H1 (cell line): ENCODE measurements around the gene USP53. TPM values are rescaled to one million over a fixed set of nuclear protein-coding genes. Genes with fewer than 3 reads are reported as not detected.

Experiments
- CTCF ChIA-PET: fragments of 300-600 bp; sonication (Branson Sonifier 250); formaldehyde crosslinking; loops from one replicate; lab custom pipeline; 2021; ENCODE audit not compliant: partially characterized antibody; lab: Charles Lee
- POLR2A ChIA-PET: fragments of 300-600 bp; sonication (Branson Sonifier 250); formaldehyde crosslinking; loops from one replicate; lab custom pipeline; 2021; ENCODE audit warnings: inconsistent platforms; ENCODE audit not compliant: partially characterized antibody; lab: Charles Lee
- DNase-seq, 2 experiments: peaks; one replicate each; pipeline versions ENCODE4 v3.0.0 to v3.0.0-alpha.2; 2010 to 2022; ENCODE audit warnings: low spot score in 2 of 2, low read depth in 1 of 2, mixed read lengths in 1 of 2
- FAIRE-seq: peaks from 2 replicates; lab custom pipeline; 2011; peaks lifted over from hg19 to GRCh38; lab: Jason Lieb, UNC
- H2AFZ ChIP-seq: 2 replicates; pipeline ENCODE4 v1.8.1; 2012; ENCODE audit warnings: low read length, inconsistent platforms
- H2AK5ac ChIP-seq: 2 replicates; pipeline ENCODE4 v1.6.1; 2013; ENCODE audit warnings: low read depth, low read length
- H2BK120ac ChIP-seq: replicated peaks from 2 replicates; pipeline ENCODE3; 2013; ENCODE audit warnings: low read depth, low read length, inconsistent platforms
- H2BK12ac ChIP-seq: 2 replicates; pipeline ENCODE4 v1.6.1; 2013; ENCODE audit warnings: low read depth, low read length
- H2BK15ac ChIP-seq: 2 replicates; pipeline ENCODE4 v1.6.1; 2013; ENCODE audit warnings: low read length
- H2BK20ac ChIP-seq: 2 replicates; pipeline ENCODE4 v1.6.1; 2013; ENCODE audit warnings: low read length
- H2BK5ac ChIP-seq: 2 replicates; pipeline ENCODE4 v1.6.1; 2013; ENCODE audit warnings: low read depth, low read length
- H3K14ac ChIP-seq: 2 replicates; pipeline ENCODE4 v1.6.1; 2013; ENCODE audit warnings: inconsistent platforms; ENCODE audit not compliant: insufficient read length
- H3K18ac ChIP-seq: 2 replicates; pipeline ENCODE4 v1.6.1; 2013; ENCODE audit warnings: low read length; ENCODE audit errors: extremely low read depth
- H3K23ac ChIP-seq: 2 replicates; pipeline ENCODE4 v1.6.1; 2013; ENCODE audit warnings: inconsistent platforms; ENCODE audit not compliant: insufficient read length
- H3K23me2 ChIP-seq: 2 replicates; pipeline ENCODE4 v1.6.1; 2013; ENCODE audit warnings: low read depth, low read length
- H3K27ac ChIP-seq: 2 replicates; pipeline ENCODE4 v1.6.1; 2011; ENCODE audit warnings: low read depth, low read length, inconsistent platforms
- H3K27me3 ChIP-seq, 4 experiments: replicated peaks in 1 of 4; 1 replicate in 1 of 4; 2 replicates in 3 of 4; pipeline versions ENCODE4 v1.6.1 to v1.8.1; 2011 to 2013; ENCODE audit warnings: low read length in 3 of 4, mild to moderate bottlenecking in 3 of 4, inconsistent platforms in 2 of 4, mixed read lengths in 2 of 4, moderate library complexity in 1 of 4; ENCODE audit not compliant: control insufficient read depth in 3 of 4, insufficient read depth in 3 of 4; ENCODE audit errors: extremely low read depth in 1 of 4
- H3K36me3 ChIP-seq, 4 experiments: 2 replicates each; pipeline versions ENCODE4 v1.6.1 to v1.8.1; 2011 to 2013; ENCODE audit warnings: mild to moderate bottlenecking in 4 of 4, low read length in 3 of 4, moderate library complexity in 2 of 4, control low read depth in 1 of 4, inconsistent platforms in 1 of 4; ENCODE audit not compliant: insufficient read depth in 4 of 4, control insufficient read depth in 2 of 4
- H3K4ac ChIP-seq: replicated peaks from 2 replicates; pipeline ENCODE3; 2013; ENCODE audit warnings: low read length, low read depth, mixed read lengths, inconsistent platforms; ENCODE audit not compliant: insufficient read length
- H3K4me1 ChIP-seq, 4 experiments: replicated peaks in 1 of 4; 1 replicate in 1 of 4; 2 replicates in 3 of 4; pipeline versions ENCODE4 v1.6.1 to v1.8.1; 2011 to 2013; ENCODE audit warnings: low read length in 3 of 4, inconsistent platforms in 2 of 4, mixed read lengths in 1 of 4; ENCODE audit not compliant: insufficient read depth in 4 of 4, control insufficient read depth in 3 of 4
- H3K4me2 ChIP-seq, 2 experiments: 2 replicates each; pipeline versions ENCODE4 v1.6.1 to v1.8.1; 2011 to 2013; ENCODE audit warnings: low read depth in 2 of 2, low read length in 2 of 2, control low read depth in 1 of 2, inconsistent platforms in 1 of 2, mild to moderate bottlenecking in 1 of 2; ENCODE audit not compliant: insufficient read depth in 1 of 2
- H3K4me3 ChIP-seq, 4 experiments: fragments of 200-600, 300-600 bp in 1 of 4; sonication (generic), shearing (Covaris generic), sonication (Bioruptor Twin) in 1 of 4; 2 replicates each; pipeline versions ENCODE4 v1.5.1 to v1.8.1; 2011 to 2016; ENCODE audit warnings: low read length in 4 of 4, low read depth in 3 of 4, control low read depth in 2 of 4, inconsistent platforms in 2 of 4, mild to moderate bottlenecking in 2 of 4, mixed read lengths in 1 of 4, moderate library complexity in 1 of 4; ENCODE audit not compliant: insufficient read depth in 2 of 4; ENCODE audit errors: extremely low read depth in 1 of 4
- H3K56ac ChIP-seq: replicated peaks from 2 replicates; pipeline ENCODE3; 2013; ENCODE audit warnings: low read depth, mild to moderate bottlenecking, mixed read lengths, low read length, inconsistent platforms; ENCODE audit not compliant: insufficient read length
- H3K79me1 ChIP-seq: 2 replicates; pipeline ENCODE4 v1.6.1; 2013; ENCODE audit warnings: low read depth, low read length, control low read depth
- H3K79me2 ChIP-seq, 2 experiments: 2 replicates each; pipeline versions ENCODE4 v1.6.1 to v1.8.1; 2012 to 2013; ENCODE audit warnings: low read length in 2 of 2, mild to moderate bottlenecking in 2 of 2, inconsistent platforms in 1 of 2; ENCODE audit not compliant: insufficient read depth in 2 of 2, control insufficient read depth in 1 of 2
- H3K9ac ChIP-seq, 4 experiments: replicated peaks in 1 of 4; 1 replicate in 1 of 4; 2 replicates in 3 of 4; pipeline versions ENCODE4 v1.6.1 to v1.8.1; 2011 to 2013; ENCODE audit warnings: low read depth in 3 of 4, low read length in 3 of 4, control low read depth in 2 of 4, mild to moderate bottlenecking in 2 of 4, moderate library complexity in 2 of 4, inconsistent platforms in 1 of 4; ENCODE audit errors: extremely low read depth in 1 of 4
- H3K9me3 ChIP-seq, 2 experiments: 2 replicates each; pipeline versions ENCODE4 v1.6.1 to v1.8.1; 2012 to 2013; ENCODE audit warnings: mild to moderate bottlenecking in 2 of 2, moderate library complexity in 2 of 2, control low read depth in 1 of 2, inconsistent platforms in 1 of 2, low read depth in 1 of 2, low read length in 1 of 2, mixed read lengths in 1 of 2; ENCODE audit not compliant: insufficient read depth in 2 of 2
- H4K20me1 ChIP-seq, 2 experiments: replicated peaks in 1 of 2; 2 replicates each; pipeline versions ENCODE3 to v1.8.1; 2011 to 2013; ENCODE audit warnings: inconsistent platforms in 2 of 2, low read length in 2 of 2, mild to moderate bottlenecking in 1 of 2; ENCODE audit not compliant: insufficient read depth in 2 of 2, control insufficient read depth in 1 of 2
- H4K5ac ChIP-seq: 2 replicates; pipeline ENCODE4 v1.6.1; 2013; ENCODE audit warnings: low read length, low read depth, mixed read lengths, inconsistent platforms; ENCODE audit not compliant: insufficient read length
- H4K8ac ChIP-seq: 2 replicates; pipeline ENCODE4 v1.8.0; 2013; ENCODE audit warnings: mild to moderate bottlenecking, moderate library complexity, low read length, inconsistent platforms; ENCODE audit not compliant: insufficient read depth; ENCODE audit errors: extremely low read depth
- H4K91ac ChIP-seq: replicated peaks from 2 replicates; pipeline ENCODE3; 2013; ENCODE audit warnings: low read length, mixed read lengths, inconsistent platforms; ENCODE audit not compliant: insufficient read length
- BCL11A ChIP-seq, 2 experiments: IDR thresholded peaks; one replicate each; pipeline ENCODE4 v1.6.1; 2011; ENCODE audit warnings: low read depth in 2 of 2, low read length in 2 of 2, mild to moderate bottlenecking in 2 of 2
- CREB1 ChIP-seq: IDR thresholded peaks from 2 replicates; pipeline ENCODE4 v1.6.1; 2012; ENCODE audit warnings: inconsistent platforms
- JUND ChIP-seq: IDR thresholded peaks from 2 replicates; pipeline ENCODE4 v1.6.1; 2011; ENCODE audit warnings: mild to moderate bottlenecking, improper control_type of control experiment, low read length
- RXRA ChIP-seq: IDR thresholded peaks from 2 replicates; pipeline ENCODE4 v1.6.1; 2011; ENCODE audit warnings: low read depth, mild to moderate bottlenecking, low read length, moderate library complexity; ENCODE audit not compliant: insufficient read depth
- SP2 ChIP-seq: IDR thresholded peaks from 2 replicates; pipeline ENCODE4 v1.6.1; 2012; ENCODE audit warnings: mild to moderate bottlenecking, low read length, inconsistent platforms
- SRF ChIP-seq: IDR thresholded peaks from 2 replicates; pipeline ENCODE4 v1.6.1; 2011; ENCODE audit warnings: mild to moderate bottlenecking, low read depth, low read length, moderate library complexity
- TAF1 ChIP-seq: IDR thresholded peaks from 2 replicates; pipeline ENCODE4 v1.6.1; 2011; ENCODE audit warnings: mild to moderate bottlenecking, low read depth, low read length
- TEAD4 ChIP-seq: IDR thresholded peaks from 2 replicates; pipeline ENCODE4 v1.6.1; 2012; ENCODE audit warnings: low read depth, low read length, inconsistent platforms, mixed read lengths
- YY1 ChIP-seq: IDR thresholded peaks from 2 replicates; pipeline ENCODE4 v1.6.1; 2011; ENCODE audit warnings: low read depth, mild to moderate bottlenecking, low read length
- ZNF274 ChIP-seq: IDR thresholded peaks from 2 replicates; pipeline ENCODE4 v1.7.0; 2012; ENCODE audit warnings: low read length, borderline replicate concordance; ENCODE audit errors: extremely low read depth
- WGBS, 2 experiments: shearing (Covaris generic) in 1 of 2; methylation state at CpG; one replicate each; pipeline versions ENCODE4 v1.1.6 to v1.1.7; 2013 to 2015; ENCODE audit warnings: low lambda C conversion rate in 2 of 2, mixed read lengths in 2 of 2, inconsistent platforms in 1 of 2, low coverage in 1 of 2, missing lambda C conversion rate in 1 of 2; ENCODE audit not compliant: insufficient replicate concordance in 2 of 2, insufficient coverage in 1 of 2, insufficient read length in 1 of 2; ENCODE audit errors: extremely low coverage in 1 of 2, missing lambda C conversion rate in 1 of 2; 5-methylcytosine and 5-hydroxymethylcytosine counted together
- polyA plus RNA-seq, 7 experiments: library from polyadenylated mRNA; depleted of rRNA in 3 of 7; stranded (reverse) in 5 of 7; unstranded in 2 of 7; fragments of >200 nt in 5 of 7; fragments of 200-250 nt in 2 of 7; gene quantifications; 1 replicate in 5 of 7; 2 replicates in 1 of 7; 4 replicates in 1 of 7; pipeline versions ENCODE4 v1.2.1 to v1.2.3, GENCODE V29; 2011 to 2013; ENCODE audit warnings: missing spikeins in 2 of 7, mixed read lengths in 2 of 7
- total RNA-seq: library from RNA; stranded (reverse); fragmentation: NEBNext Ultra II Directional; extraction: Animal tissue kit (Norgen Biotek cat#: 25700); gene quantifications from 2 replicates; pipeline ENCODE4 v1.2.1, GENCODE V29; 2021

USP53 gene
- total and polyA plus RNA-seq, 2 of the 8 experiments (the other 6 are each of a cell fraction or from before 2014, with no cell fraction given): 2.9 to 14.9 TPM

DNA sequence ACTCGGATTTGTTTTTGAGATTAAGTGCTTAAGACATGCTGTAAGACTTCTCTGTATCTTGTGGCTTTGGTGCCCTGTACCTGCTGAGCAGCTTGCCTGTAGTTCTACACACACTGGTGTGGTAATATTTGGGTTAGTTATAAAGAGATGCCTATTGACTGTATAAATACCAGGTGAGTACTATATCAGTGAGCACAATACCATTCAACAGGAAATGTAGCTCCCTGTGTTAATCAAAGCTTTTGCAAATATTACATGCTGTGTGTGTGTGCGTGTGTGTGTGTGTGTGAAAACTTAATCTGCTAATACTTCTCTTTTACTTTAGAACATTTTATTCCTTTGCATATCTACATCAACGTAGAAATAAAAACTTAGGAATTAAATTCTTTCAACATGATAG is 46.7 kb upstream of the USP53 start:
- H3K79me2 ChIP-seq: no peaks in the 10 kb centered on the region
- H2BK20ac ChIP-seq: no peak overlapping the region
- H3K36me3 ChIP-seq: no peaks in the 10 kb centered on the region
- H3K4me2 ChIP-seq: no peak overlapping the region
- no peak overlapping the region for H2BK120ac ChIP-seq
- no peak overlapping the region for H4K91ac ChIP-seq
- no peak overlapping the region for H4K8ac ChIP-seq
- FAIRE-seq (no peak), DNase-seq (no peak)
- no peak overlapping the region for H3K9ac ChIP-seq
- H3K27me3 ChIP-seq: no peaks in the 10 kb centered on the region
- H3K4me1 ChIP-seq: no peaks in the 10 kb centered on the region
- H3K4ac ChIP-seq: no peak overlapping the region
- no peak overlapping the region for H3K56ac ChIP-seq
- H3K79me1 ChIP-seq: no peaks in the 10 kb centered on the region
- H2BK15ac ChIP-seq: no peak overlapping the region
- ChIA-PET POLR2A (no interaction called here), CTCF (interaction anchor here (0.5 kb wide), 1 partner anchor 125 kb away, joined by 3 read pairs; no protein-coding TSS in a partner anchor)
- no peak overlapping the region for H2BK12ac ChIP-seq
- H2AFZ ChIP-seq: no peak overlapping the region
- no peaks in the 10 kb centered on the region for H4K20me1 ChIP-seq
- no peak overlapping the region for H3K18ac ChIP-seq
- H3K27ac ChIP-seq: no peak overlapping the region
- H2AK5ac ChIP-seq: no peak overlapping the region
- 84% methylated on average over 3 of the region's 3 CpGs; no CpG with 5 or more reads in 1 of the 2 experiments for WGBS, 2 experiments
- no peak for TF ChIP-seq RXRA
- TF ChIP-seq TEAD4: no peak
- no peak for TF ChIP-seq SP2
- no peak for TF ChIP-seq TAF1
- no peak for TF ChIP-seq CREB1
- no peak for TF ChIP-seq YY1
- no peak for TF ChIP-seq JUND
- TF ChIP-seq BCL11A (IDR thresholded peaks at IDR 0.05; ENCODE audit: low read depth in 2 of 2, low read length in 2 of 2): no peak
- no peak for TF ChIP-seq SRF
- no peak for TF ChIP-seq ZNF274
- H2BK5ac ChIP-seq: no peak overlapping the region
- H3K9me3 ChIP-seq: 0 out of 4 replicates have a peak, but pooled peaks cover 0 to 3% of the 10 kb centered on the region in 2 experiments
- no peak overlapping the region for H4K5ac ChIP-seq
- no peak overlapping the region for H3K14ac ChIP-seq
- H3K23ac ChIP-seq: no peak overlapping the region
- no peak overlapping the region for H3K4me3 ChIP-seq
- H3K23me2 ChIP-seq: no peaks in the 10 kb centered on the region
